Peyer's patch (tissue), 4 donors: ENCODE measurements around the gene SORCS3. TPM values are rescaled to one million over a fixed set of nuclear protein-coding genes. Genes with fewer than 3 reads are reported as not detected.
A peak's percentile ranks its signal among the peaks of the same experiment; 100 is the strongest.

ENCODE experiments used
- DNase-seq, 3 donors: peaks; one replicate each; pipeline ENCODE4 v3.0.0-alpha.2; 2017 to 2019
- H3K27ac ChIP-seq, 4 donors: fragments of 200-600 bp; sonication (generic); one replicate each; pipeline ENCODE4 v1.5.1; 2016 to 2019
- H3K27me3 ChIP-seq, 2 donors: fragments of 200-600 bp; sonication (generic); one replicate each; pipeline ENCODE4 v1.5.1; 2019
- H3K36me3 ChIP-seq, 3 donors: fragments of 200-600 bp; sonication (generic); one replicate each; pipeline ENCODE4 v1.5.1; 2016 to 2019
- H3K4me1 ChIP-seq, 4 donors: fragments of 200-600 bp; sonication (generic); one replicate each; pipeline ENCODE4 v1.5.1; 2016 to 2019
- H3K4me3 ChIP-seq, 4 donors: fragments of 200-600 bp; sonication (generic); 1 replicate in 3 of 4; 2 replicates in 1 of 4; pipeline ENCODE4 v1.5.1; 2016 to 2019; ENCODE audit warnings: mild to moderate bottlenecking in 1 of 4
- H3K9me3 ChIP-seq, 4 donors: fragments of 200-600 bp; sonication (generic); one replicate each; pipeline ENCODE4 v1.5.1; 2016 to 2019; ENCODE audit warnings: mild to moderate bottlenecking in 1 of 4
- CTCF ChIP-seq, 6 experiments: fragments of 450-650 bp in 4 of 6; fragments of 200-600 bp in 2 of 6; sonication (generic) in 1 of 6; IDR thresholded peaks; one replicate each; pipeline ENCODE4 v1.5.1; 2017 to 2019; ENCODE audit warnings: antibody characterized with exemption in 6 of 6, mild to moderate bottlenecking in 3 of 6, moderate library complexity in 1 of 6
- POLR2A ChIP-seq, 2 donors: fragments of 450-650 bp; IDR thresholded peaks; one replicate each; pipeline ENCODE4 v1.5.1; 2017; ENCODE audit warnings: antibody characterized with exemption in 2 of 2, mild to moderate bottlenecking in 2 of 2, moderate library complexity in 2 of 2
- total RNA-seq, 4 donors: library from RNA; depleted of rRNA; stranded (reverse); fragments of >200 nt; gene quantifications; one replicate each; pipeline ENCODE4 v1.1.0, GENCODE V29; 2016

The SORCS3 gene
- total RNA-seq, 4 donors from 2014 or later = 0.27 to 0.66 TPM; not detected in 2

GRCh38 chr10:104925232-104925851 is 284.3 kb downstream of the SORCS3 start:
- TF ChIP-seq CTCF (IDR thresholded peaks at IDR 0.05) (peak in 4 of 6 experiments; percentile 28 to 49 (median 44)), POLR2A (IDR thresholded peaks at IDR 0.05) (no peak)
- no peak overlapping the region for H3K27ac ChIP-seq
- DNase-seq = peak in 1 of 3 donors; percentile 50
- H3K36me3 ChIP-seq = no peaks in the 10 kb centered on the region
- no peaks in the 10 kb centered on the region for H3K4me1 ChIP-seq
- H3K9me3 ChIP-seq = no peaks in the 10 kb centered on the region
- H3K4me3 ChIP-seq = no peak overlapping the region
- no peaks in the 10 kb centered on the region for H3K27me3 ChIP-seq

- no peaks in the 10 kb centered on the region for H3K27me3 ChIP-seq
- TF ChIP-seq CTCF (IDR thresholded peaks at IDR 0.05) (no peak), POLR2A (IDR thresholded peaks at IDR 0.05) (no peak)
- no peaks in the 10 kb centered on the region for H3K36me3 ChIP-seq
- H3K4me3 ChIP-seq = no peak overlapping the region
- H3K9me3 ChIP-seq = no peaks in the 10 kb centered on the region
- no peaks in the 10 kb centered on the region for H3K4me1 ChIP-seq
- H3K27ac ChIP-seq = no peak overlapping the region
- no peak for DNase-seq
These were observed 287.6 kb downstream of the SORCS3 start for GRCh38 chr10:104928734-104929133.

- no peaks in the 10 kb centered on the region for H3K27me3 ChIP-seq
- TF ChIP-seq POLR2A (IDR thresholded peaks at IDR 0.05) (no peak), CTCF (IDR thresholded peaks at IDR 0.05) (no peak)
- H3K4me1 ChIP-seq = no peaks in the 10 kb centered on the region
- H3K4me3 ChIP-seq = no peak overlapping the region
- DNase-seq = no peak
- H3K36me3 ChIP-seq = no peaks in the 10 kb centered on the region
- H3K27ac ChIP-seq = no peak overlapping the region
- H3K9me3 ChIP-seq = no peaks in the 10 kb centered on the region
These were observed 290.6 kb downstream of the SORCS3 start for GRCh38 chr10:104931612-104932134.

- H3K27me3 ChIP-seq = no peaks in the 10 kb centered on the region
These were observed 294.6 kb downstream of the SORCS3 start for GRCh38 chr10:104935656-104936055.

GRCh38 chr10:104937567-104937966 is 296.5 kb downstream of the SORCS3 start:
- TF ChIP-seq POLR2A (IDR thresholded peaks at IDR 0.05) = no peak
- no peak for TF ChIP-seq CTCF (IDR thresholded peaks at IDR 0.05)
- Histone ChIP-seq H3K4me3 (no peak overlapping the region), H3K27ac (no peak overlapping the region), H3K27me3 (no peaks in the 10 kb centered on the region), H3K9me3 (no peaks in the 10 kb centered on the region), H3K36me3 (no peaks in the 10 kb centered on the region), H3K4me1 (no peaks in the 10 kb centered on the region)
- DNase-seq = no peak

More at GRCh38 chr10:104935656-104936055, 294.6 kb downstream of the SORCS3 start:
- no peak overlapping the region for H3K27ac ChIP-seq
- no peaks in the 10 kb centered on the region for H3K4me1 ChIP-seq
- H3K9me3 ChIP-seq = no peaks in the 10 kb centered on the region
- no peak for DNase-seq
- H3K36me3 ChIP-seq = no peaks in the 10 kb centered on the region
- no peak overlapping the region for H3K4me3 ChIP-seq
- TF ChIP-seq POLR2A (IDR thresholded peaks at IDR 0.05) (no peak), CTCF (IDR thresholded peaks at IDR 0.05) (no peak)
